HFFc6 (cell line): Measurements from ENCODE around the gene S100A4. TPM values are rescaled to one million over a fixed set of nuclear protein-coding genes. Genes with fewer than 3 reads are reported as not detected.
A peak's percentile ranks its signal among the peaks of the same experiment; 100 is the strongest.

Experiments
- DNase-seq: peaks from one replicate; pipeline ENCODE4 v3.0.0-alpha.2; 2018
- H3K27ac Mint-ChIP-seq: 2 replicates; pipeline ENCODE4 v1.8.0; 2020; ENCODE audit warnings: mild to moderate bottlenecking, mixed read lengths
- H3K27me3 Mint-ChIP-seq: 2 replicates; pipeline ENCODE4 v1.8.0; 2021; ENCODE audit warnings: mild to moderate bottlenecking, moderate library complexity, mixed read lengths; ENCODE audit not compliant: insufficient read depth
- H3K36me3 Mint-ChIP-seq: 2 replicates; pipeline ENCODE4 v1.8.0; 2021; ENCODE audit warnings: low read depth, mixed read lengths
- H3K4me1 Mint-ChIP-seq: 2 replicates; pipeline ENCODE4 v1.8.0; 2020; ENCODE audit warnings: low read depth, mixed read lengths
- H3K4me3 Mint-ChIP-seq: 2 replicates; pipeline ENCODE4 v1.8.0; 2020; ENCODE audit warnings: mild to moderate bottlenecking, moderate library complexity, mixed read lengths
- H3K9me3 Mint-ChIP-seq: 2 replicates; pipeline ENCODE4 v1.8.0; 2020; ENCODE audit warnings: mild to moderate bottlenecking, mixed read lengths
- CTCF ChIP-seq: fragments of 200-600 bp; sonication (generic); IDR thresholded peaks from 2 replicates; pipeline ENCODE4 v1.5.0; 2021; ENCODE audit warnings: antibody characterized with exemption, mild to moderate bottlenecking
- total RNA-seq, 6 experiments: library from RNA; stranded (reverse); fragmentation: NEBNext Ultra II Directional; extraction: Animal tissue kit (Norgen Biotek cat#: 25700); gene quantifications; 2 replicates in 1 of 6; 3 replicates in 5 of 6; pipeline ENCODE4 v1.2.3, GENCODE V29; 2021

S100A4 gene
- total RNA-seq, 6 experiments from 2014 or later = 394 to 846 (median 814) TPM

GRCh38 chr1:153515504-153516394 is 29.9 kb downstream of the S100A4 start:
- Mint-ChIP-seq H3K4me3 (no peak overlapping the region), H3K9me3 (no peaks in the 10 kb centered on the region), H3K27me3 (peaks cover 3% of the 10 kb centered on the region; the same call in 1 of the 2 replicates), H3K4me1 (peaks cover 32% of the 10 kb centered on the region), H3K36me3 (no peaks in the 10 kb centered on the region), H3K27ac (no peak overlapping the region)
- TF ChIP-seq CTCF = no peak
- no peak for DNase-seq

- H3K4me3 Mint-ChIP-seq = no peak overlapping the region
- no peak overlapping the region for H3K27ac Mint-ChIP-seq
- peaks cover 41% of the 10 kb centered on the region for H3K4me1 Mint-ChIP-seq
- no peaks in the 10 kb centered on the region for H3K36me3 Mint-ChIP-seq
- no peaks in the 10 kb centered on the region for H3K9me3 Mint-ChIP-seq
- no peak for DNase-seq
- no peak for TF ChIP-seq CTCF
- peaks cover 5% of the 10 kb centered on the region for H3K27me3 Mint-ChIP-seq
These were observed 31.9 kb downstream of the S100A4 start for GRCh38 chr1:153513666-153514065.

GRCh38 chr1:153513023-153513422 is 32.6 kb downstream of the S100A4 start:
- TF ChIP-seq CTCF = peak; percentile 39
- H3K36me3 Mint-ChIP-seq = no peaks in the 10 kb centered on the region
- no peak overlapping the region for H3K4me3 Mint-ChIP-seq
- no peak for DNase-seq
- no peaks in the 10 kb centered on the region for H3K9me3 Mint-ChIP-seq
- no peak overlapping the region for H3K27ac Mint-ChIP-seq
- H3K4me1 Mint-ChIP-seq = peaks cover 43% of the 10 kb centered on the region
- H3K27me3 Mint-ChIP-seq = peaks cover 5% of the 10 kb centered on the region

- TF ChIP-seq CTCF = peak; percentile 93
- no peak overlapping the region for H3K4me3 Mint-ChIP-seq
- DNase-seq = peak; percentile 66
- no peaks in the 10 kb centered on the region for H3K36me3 Mint-ChIP-seq
- peaks cover 3% of the 10 kb centered on the region for H3K27me3 Mint-ChIP-seq
- H3K9me3 Mint-ChIP-seq = no peaks in the 10 kb centered on the region
- H3K4me1 Mint-ChIP-seq = peaks cover 58% of the 10 kb centered on the region
- H3K27ac Mint-ChIP-seq = peak overlapping the region; percentile 94
These were observed 34.6 kb downstream of the S100A4 start for GRCh38 chr1:153510984-153511410.

GRCh38 chr1:153509729-153510354 is 35.8 kb downstream of the S100A4 start:
- Mint-ChIP-seq H3K4me1 (peaks cover 67% of the 10 kb centered on the region), H3K9me3 (no peaks in the 10 kb centered on the region), H3K27ac (peak overlapping the region; percentile 56; the same call in 1 of the 2 replicates), H3K36me3 (no peaks in the 10 kb centered on the region), H3K27me3 (peaks cover 2% of the 10 kb centered on the region; the same call in 1 of the 2 replicates), H3K4me3 (no peak overlapping the region)
- no peak for DNase-seq
- TF ChIP-seq CTCF = peak; percentile 89
